Choroid plexus epithelial cell (primary cell): ENCODE data around the gene GGT5.
"Not testable (repeated sequence)": the region's sequence is repeated elsewhere in the genome, so short reads cannot be mapped to it uniquely, and the experiment has no call there.

Experiments used
- DNase-seq: peaks from one replicate; pipeline ENCODE4 v3.0.0-alpha.2; 2010; ENCODE audit warnings: low read depth
- H3K4me3 ChIP-seq: 2 replicates; pipeline ENCODE4 v1.5.1; 2011; ENCODE audit warnings: low read depth, mild to moderate bottlenecking, control low read depth, low read length, moderate library complexity
- TF ChIP-seq, protein P1 (sequence below): conservative IDR thresholded peaks from 2 replicates; pipeline ENCODE4 v1.5.1; 2011; ENCODE audit warnings: low read depth, mild to moderate bottlenecking, control low read depth, inconsistent platforms, low read length, moderate library complexity

Gene GGT5

DNA sequence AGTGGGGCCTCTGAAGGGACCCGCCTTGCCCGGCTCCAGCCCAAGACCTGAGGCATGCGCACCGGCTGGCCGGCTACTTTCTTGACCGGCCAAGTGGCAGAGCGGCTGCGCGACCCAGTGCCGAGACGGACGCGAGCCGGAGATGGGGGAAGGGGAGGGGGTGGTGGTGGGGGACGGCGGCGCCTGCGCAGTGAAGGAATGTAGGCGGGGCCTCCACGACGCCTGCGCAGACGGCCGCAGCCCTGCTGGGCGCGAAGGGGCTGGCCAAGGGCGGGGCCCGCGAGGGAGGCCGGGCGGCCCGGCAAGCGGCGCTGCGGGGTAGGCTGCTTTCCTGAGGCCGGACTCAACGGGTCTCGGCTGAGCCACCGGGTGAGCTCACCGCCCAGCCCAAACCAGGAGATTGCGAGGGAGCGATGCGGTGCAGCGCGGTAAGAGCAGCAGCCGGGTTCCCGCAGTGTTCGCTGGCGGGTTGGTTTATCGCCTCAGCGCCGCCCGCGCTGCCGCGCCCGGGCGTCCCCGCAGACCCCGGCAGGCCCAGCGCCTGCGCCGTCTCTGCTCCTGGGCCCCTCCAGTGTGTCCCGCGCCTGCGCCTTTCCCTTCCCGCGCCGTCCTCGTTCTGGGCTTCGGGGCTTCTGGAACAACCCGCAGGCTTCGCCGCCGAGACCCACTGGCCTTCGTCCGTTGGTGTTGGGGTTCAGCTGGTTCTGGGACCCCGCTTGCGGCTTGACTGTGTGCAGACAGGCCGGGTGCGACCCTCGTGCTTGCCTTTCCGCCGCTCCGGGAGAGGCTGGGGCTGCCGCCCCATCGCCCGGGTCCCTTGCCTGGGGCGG lies 25.9 kb upstream of the GGT5 start, which contains the start of gene SPECC1L:
Gene SPECC1L (plus strand): TSS at position 276 of the 830 bp plus-strand sequence. CDS start 31,401 bp downstream, outside the sequence.
- TF ChIP-seq, protein P1, sequence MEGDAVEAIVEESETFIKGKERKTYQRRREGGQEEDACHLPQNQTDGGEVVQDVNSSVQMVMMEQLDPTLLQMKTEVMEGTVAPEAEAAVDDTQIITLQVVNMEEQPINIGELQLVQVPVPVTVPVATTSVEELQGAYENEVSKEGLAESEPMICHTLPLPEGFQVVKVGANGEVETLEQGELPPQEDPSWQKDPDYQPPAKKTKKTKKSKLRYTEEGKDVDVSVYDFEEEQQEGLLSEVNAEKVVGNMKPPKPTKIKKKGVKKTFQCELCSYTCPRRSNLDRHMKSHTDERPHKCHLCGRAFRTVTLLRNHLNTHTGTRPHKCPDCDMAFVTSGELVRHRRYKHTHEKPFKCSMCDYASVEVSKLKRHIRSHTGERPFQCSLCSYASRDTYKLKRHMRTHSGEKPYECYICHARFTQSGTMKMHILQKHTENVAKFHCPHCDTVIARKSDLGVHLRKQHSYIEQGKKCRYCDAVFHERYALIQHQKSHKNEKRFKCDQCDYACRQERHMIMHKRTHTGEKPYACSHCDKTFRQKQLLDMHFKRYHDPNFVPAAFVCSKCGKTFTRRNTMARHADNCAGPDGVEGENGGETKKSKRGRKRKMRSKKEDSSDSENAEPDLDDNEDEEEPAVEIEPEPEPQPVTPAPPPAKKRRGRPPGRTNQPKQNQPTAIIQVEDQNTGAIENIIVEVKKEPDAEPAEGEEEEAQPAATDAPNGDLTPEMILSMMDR: no peak
- H3K4me3 ChIP-seq: peak within 1 kb of the TSS; percentile 100
- DNase-seq: peak; percentile 96

DNA sequence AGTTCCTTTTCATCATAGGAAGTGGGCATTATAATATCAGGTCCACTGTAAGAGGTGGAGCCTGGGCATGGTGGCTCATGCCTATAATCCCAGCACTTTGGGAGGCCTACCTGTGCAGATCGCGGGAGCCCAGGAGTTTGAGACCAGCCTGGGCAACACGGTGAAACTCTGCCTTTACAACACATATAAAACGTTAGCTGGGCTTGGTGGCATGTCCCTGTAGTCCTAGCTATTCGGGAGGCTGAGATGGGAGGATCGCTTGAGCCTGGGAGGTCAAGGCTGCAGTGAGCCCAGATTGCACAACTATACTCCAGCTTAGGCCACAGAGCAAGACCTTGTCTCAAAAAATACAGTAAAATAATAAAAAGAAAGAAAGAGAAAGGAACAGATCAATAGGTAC lies 21.6 kb upstream of the GGT5 start:
- H3K4me3 ChIP-seq, DNase-seq: not testable (repeated sequence)

DNA sequence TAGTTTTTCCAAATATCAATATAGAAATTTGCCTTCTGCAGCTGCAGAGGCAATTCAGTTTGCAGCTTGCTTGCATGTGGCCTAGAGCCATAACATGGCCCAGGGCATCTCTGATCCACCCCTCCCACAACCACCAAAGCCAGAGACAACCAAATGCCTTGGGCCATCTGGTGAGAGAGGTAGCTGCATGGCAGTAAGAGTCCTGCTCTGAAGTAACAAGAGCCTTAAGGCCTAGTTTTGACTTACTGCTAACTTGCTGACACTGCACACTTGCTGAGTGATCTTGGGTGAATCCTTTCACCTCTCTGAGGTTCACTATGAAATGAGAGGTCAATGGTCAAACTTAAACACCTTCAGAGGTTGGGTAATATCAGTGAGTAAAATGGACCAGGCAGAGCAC lies 20.9 kb upstream of the GGT5 start:
- H3K4me3 ChIP-seq: no peak overlapping the region
- TF ChIP-seq, protein P1: no peak
- no peak for DNase-seq

DNA sequence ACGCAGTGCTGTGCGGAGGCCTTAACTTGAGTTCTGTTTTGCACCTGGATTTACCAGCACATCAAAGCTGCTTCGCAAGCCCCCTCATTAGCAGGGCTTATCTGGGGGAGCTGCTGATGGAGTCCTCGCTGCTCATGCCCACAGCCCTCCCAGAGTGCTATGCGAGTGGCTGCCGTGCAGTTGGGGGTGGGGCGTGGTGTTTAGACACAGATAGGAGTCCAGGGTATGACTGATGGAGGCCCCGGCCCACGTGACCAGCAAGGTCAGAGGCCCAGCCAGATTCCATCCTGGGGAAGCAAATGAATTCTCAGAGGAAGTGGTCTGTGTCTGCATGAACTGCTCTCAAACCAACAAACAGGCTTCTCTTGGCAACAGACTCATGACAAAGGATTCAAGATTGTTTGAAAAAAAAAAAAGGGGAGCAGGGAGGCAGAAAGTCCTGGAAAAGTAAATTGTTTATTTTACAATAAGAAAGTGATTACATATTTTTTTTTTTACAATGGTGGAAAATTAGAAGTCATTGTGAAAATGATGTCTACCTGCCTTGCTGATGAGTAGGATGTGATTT lies 19.5 kb upstream of the GGT5 start:
- H3K4me3 ChIP-seq: not testable (repeated sequence)
- peak; percentile 67 for DNase-seq

DNA sequence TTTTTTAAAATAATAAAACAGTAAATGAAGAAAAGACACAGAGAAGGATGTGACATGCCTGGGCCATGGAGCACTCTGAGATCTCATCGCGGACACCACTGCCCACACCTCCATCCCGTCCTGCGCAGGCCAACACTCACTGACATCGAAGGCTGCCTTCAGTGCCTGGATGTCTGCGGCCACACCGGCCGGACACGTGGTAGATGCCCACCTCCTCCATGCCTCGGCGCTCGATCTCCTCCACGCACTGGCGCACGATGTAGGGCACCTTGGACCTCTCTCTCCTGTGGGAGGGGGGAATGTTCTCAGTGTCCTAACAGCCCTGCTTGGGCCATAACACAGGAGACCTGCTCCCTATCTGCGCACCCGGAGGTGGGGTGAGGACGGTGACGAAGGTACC lies 18.6 kb upstream of the GGT5 start:
- not testable (repeated sequence) for H3K4me3 ChIP-seq

DNA sequence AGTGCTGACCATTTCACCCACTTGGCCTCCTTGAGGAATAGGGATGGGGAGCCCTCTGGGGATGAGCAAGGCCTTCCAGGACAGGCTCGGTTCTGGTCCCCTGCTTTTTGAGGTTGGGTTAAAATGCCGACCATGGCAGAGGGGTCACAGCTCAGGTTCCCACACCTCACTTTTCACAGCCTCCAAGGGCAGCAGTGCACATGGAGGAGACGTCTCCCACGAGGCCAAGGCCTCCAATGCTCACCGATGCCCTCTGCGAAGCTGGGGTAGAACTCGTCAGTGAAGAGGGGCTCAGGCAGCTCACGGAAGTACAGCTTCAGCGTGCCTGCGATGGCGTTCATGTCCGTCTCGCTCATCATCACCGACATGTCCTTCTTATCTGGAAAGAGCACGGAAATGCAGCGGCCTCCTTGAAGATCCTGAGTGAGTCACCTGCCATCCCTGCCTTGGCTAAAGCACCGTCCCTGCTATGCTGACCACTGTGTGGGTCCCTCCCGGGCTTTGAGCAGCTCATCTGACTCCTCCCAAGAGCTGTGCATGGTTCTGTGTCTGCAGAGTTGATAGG lies 17.4 kb upstream of the GGT5 start:
- not testable (repeated sequence) for DNase-seq, H3K4me3 ChIP-seq

More for the DNA sequence above, 18.6 kb upstream of the GGT5 start:
- DNase-seq: not testable (repeated sequence)

DNA sequence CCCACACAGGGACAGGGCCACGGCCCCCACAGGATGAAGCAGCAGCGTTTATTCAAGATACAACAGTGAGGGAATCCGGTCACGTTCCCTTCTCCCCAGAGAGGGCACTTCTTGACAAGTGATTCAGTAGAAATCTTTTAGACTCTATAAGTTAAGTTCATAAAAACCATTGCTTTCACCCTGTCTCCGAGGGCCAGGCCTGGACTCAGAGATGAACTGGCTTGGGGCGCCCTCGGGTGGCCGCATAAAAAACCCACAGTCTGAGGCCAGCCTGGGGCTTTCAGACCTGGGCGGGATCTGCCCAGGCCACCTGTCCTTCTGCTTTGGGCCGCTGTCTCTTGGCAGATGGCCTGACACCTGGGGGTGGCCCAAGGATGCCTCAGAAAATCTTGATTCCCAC lies 14.6 kb upstream of the GGT5 start:
- not testable (repeated sequence) for H3K4me3 ChIP-seq
- TF ChIP-seq, protein P1: peak; percentile 60
- peak; percentile 95 for DNase-seq

DNA sequence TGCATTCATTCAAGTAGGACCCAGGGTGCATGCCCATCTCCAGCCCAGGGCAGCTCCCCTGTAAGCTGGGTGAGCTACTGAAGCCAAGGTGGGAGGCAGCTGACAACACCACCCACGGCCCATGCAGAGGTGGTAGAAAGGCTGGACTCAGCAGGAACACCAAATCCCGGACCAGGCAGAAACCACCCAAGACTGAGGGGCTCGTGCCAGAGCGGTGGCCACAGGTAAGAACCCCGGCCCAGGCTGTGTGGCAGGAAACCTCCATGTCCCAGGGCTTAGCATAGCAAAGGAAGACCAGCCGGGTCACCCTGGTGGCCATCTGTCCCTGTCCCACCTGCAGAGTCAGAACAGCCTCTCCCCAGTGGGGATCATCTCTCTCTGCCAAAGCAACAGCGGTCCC lies 11.9 kb upstream of the GGT5 start:
- H3K4me3 ChIP-seq, DNase-seq: not testable (repeated sequence)

DNA sequence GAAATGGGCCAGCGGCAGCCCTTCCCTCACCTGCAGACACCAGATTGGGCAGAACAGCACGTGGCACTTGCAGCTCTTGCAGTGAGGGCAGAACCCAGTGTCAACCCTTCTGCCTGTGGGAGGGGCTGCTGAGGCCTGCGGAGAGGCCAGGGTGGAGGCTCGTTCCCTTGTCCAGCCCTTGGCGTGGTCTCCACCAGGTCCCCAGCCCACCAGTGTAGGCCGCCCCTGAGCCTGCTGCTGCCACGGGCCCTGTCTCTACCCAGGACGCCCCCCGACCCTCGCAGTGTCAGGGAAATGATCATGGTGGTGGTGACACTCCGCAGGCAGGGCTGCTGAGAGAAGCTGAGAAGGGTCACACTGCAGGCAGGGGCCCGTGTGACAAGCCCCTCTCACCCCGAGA lies 11.3 kb upstream of the GGT5 start:
- DNase-seq, H3K4me3 ChIP-seq: not testable (repeated sequence)

DNA sequence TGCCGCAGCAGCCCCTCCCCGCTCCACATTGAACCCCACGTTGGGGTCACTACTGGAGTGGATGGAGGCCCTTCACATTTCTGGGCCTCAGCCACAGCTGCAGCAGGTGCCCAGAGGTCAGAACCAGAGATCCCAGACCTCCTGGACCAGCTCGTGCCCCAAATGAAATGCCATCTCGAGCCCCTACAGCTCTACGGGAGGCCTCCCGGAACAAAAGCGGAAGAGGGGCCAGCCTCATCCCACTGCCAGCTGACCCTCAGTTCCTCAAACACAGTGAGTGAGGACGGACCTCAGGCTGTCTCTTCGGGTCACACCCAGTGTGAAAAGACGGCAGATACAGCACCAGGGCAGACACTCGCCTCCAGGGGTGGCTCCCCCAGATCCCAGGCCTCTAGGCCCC lies 8.2 kb upstream of the GGT5 start:
- DNase-seq: not testable (repeated sequence)

DNA sequence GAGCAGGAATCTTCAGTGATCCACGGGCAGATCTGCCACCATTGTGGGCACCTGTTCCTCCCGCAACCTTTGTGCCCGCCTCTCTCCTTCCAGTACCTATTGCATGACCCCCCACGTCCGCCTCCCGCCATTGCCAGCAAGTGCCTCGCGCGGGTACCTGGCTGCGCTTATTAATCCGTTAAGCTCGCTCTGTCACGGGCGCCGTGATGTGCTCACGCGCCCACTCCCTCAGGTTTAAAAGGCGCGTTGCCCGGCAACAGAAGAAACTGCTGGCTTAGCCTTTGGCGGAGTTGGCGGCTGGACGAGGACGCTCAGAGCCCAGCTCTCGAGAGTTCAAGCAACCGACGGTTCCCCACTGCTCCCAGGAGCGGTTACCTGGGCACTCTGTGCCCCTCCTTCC lies 6.4 kb upstream of the GGT5 start:
- DNase-seq, H3K4me3 ChIP-seq: not testable (repeated sequence)

More for the DNA sequence above, 8.2 kb upstream of the GGT5 start:
- not testable (repeated sequence) for H3K4me3 ChIP-seq

DNA sequence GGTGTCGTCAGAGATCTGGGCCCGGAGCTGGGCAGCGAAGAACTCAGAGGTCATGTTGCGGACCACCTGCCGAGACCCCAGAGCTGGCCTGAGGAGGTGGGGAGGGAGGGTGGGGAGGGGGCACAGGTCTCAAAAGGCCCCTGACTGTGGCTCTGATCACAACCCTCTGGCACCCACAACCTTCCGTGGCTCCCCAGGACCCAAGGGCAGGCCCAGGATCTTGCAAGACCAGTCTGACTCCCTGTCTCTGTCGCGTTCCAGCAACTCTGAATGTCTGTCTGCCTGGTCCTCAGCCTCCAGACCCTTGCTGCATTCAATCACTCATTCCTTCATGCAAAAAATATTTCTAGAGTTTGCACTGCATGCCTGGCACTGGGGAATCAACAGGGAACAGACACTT lies 4.5 kb upstream of the GGT5 start:
- not testable (repeated sequence) for DNase-seq, H3K4me3 ChIP-seq

DNA sequence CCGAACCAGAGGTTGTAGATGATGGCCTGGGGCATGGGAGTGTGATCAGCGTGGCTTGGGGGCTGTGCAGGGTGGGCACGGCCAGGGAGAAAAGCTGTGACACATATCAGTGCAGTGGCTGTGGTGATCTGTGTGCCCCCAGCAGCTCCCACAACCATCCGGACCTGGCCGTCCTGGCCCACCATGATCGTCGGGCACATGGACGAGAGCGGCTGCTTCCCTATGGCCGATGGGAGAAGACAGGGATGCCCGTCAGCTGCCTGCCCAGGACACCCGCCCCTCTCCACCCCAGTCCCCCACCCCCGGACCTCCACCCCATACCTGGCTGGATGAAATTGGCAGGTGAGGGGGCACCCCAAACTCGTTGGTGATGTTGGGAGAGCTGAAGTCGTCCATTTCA lies 3.7 kb upstream of the GGT5 start:
- H3K4me3 ChIP-seq, DNase-seq: not testable (repeated sequence)
